GM12892 (cell line): ENCODE measurements around the gene SLC35E1.

Experiments
- POLR2A ChIP-seq: IDR thresholded peaks from 2 replicates; pipeline ENCODE4 v1.6.1; 2011; ENCODE audit warnings: low read depth, low read length, control low read depth
- POLR2AphosphoS5 ChIP-seq: IDR thresholded peaks from 2 replicates; pipeline ENCODE4 v1.6.1; 2011; ENCODE audit warnings: low read depth, low read length, control low read depth

DNA sequence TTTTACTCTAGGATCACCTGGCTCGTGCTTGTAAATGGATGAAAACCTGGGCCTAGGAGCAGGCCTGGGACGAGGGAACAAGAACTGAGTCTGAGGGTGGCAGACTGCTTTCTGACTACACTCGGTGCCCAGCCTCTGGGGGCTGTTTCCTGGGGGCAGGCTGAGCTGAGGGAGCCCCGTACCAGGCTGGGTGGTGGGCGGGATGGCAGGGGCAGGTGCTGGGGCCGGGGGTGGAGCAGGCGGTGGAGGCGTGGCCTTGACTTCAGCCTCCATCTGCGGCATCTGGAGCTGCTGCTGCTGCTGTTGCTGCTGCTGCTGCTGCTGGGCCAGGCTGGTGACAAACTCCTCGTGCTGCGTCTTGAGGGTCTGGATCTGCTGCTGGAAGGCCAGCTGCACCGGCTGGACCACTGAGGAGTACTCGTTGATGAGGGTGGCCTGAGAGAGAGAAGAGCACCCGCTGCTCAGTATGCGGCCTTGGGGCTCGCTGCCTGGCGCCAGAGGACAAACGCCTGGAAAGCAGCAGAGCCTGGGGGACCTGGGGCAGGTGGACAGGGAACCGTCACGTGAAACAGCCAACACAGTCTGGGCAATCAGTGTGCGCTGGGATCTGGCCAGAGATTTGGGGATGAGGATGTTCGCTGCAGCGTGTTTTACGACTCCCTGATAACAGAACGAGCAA lies 42.6 kb downstream of the SLC35E1 start:
- TF ChIP-seq POLR2A (no peak), POLR2AphosphoS5 (no peak)
